Measurements from ENCODE around the gene BIN1.

Gene BIN1

GRCh38 chr2:127103243-127104165 is 3.5 kb downstream of the BIN1 start:
- DNase-seq (ENCODE audit: low spot score): no peak

GRCh38 chr2:127102521-127103242 is 4.3 kb downstream of the BIN1 start:
- DNase-seq (ENCODE audit: low spot score): no peak

GRCh38 chr2:127101756-127102477 is 5.0 kb downstream of the BIN1 start:
- no peak for DNase-seq (ENCODE audit: low spot score)

GRCh38 chr2:127101048-127101611 is 5.8 kb downstream of the BIN1 start:
- no peak for DNase-seq (ENCODE audit: low spot score)

- DNase-seq (ENCODE audit: low spot score): peak; percentile 79
These were observed 6.5 kb downstream of the BIN1 start for GRCh38 chr2:127100251-127101047.

- no peak for DNase-seq (ENCODE audit: low spot score)
These were observed 8.2 kb downstream of the BIN1 start for GRCh38 chr2:127098711-127099110.

GRCh38 chr2:127097841-127098651 is 8.9 kb downstream of the BIN1 start:
- DNase-seq (ENCODE audit: low spot score): no peak

- no peak for DNase-seq (ENCODE audit: low spot score)
These were observed 9.5 kb downstream of the BIN1 start for GRCh38 chr2:127097471-127097765.

GRCh38 chr2:127096718-127097470 is 10.1 kb downstream of the BIN1 start:
- no peak for DNase-seq (ENCODE audit: low spot score)

GRCh38 chr2:127096280-127096679 is 10.7 kb downstream of the BIN1 start:
- DNase-seq (ENCODE audit: low spot score): no peak

GRCh38 chr2:127095784-127096183 is 11.2 kb downstream of the BIN1 start:
- no peak for DNase-seq (ENCODE audit: low spot score)

GRCh38 chr2:127095367-127095641 is 11.7 kb downstream of the BIN1 start:
- no peak for DNase-seq (ENCODE audit: low spot score)

- DNase-seq (ENCODE audit: low spot score): peak; percentile 59
These were observed 12.2 kb downstream of the BIN1 start for GRCh38 chr2:127094509-127095366.

- no peak for DNase-seq (ENCODE audit: low spot score)
These were observed 13.2 kb downstream of the BIN1 start for GRCh38 chr2:127093648-127094210.

- DNase-seq (ENCODE audit: low spot score): peak; percentile 58
These were observed 13.9 kb downstream of the BIN1 start for GRCh38 chr2:127092901-127093516.

GRCh38 chr2:127092306-127092705 is 14.6 kb downstream of the BIN1 start:
- DNase-seq (ENCODE audit: low spot score): no peak

GRCh38 chr2:127091886-127092285 is 15.1 kb downstream of the BIN1 start:
- no peak for DNase-seq (ENCODE audit: low spot score)

GRCh38 chr2:127091148-127091547 is 15.8 kb downstream of the BIN1 start:
- DNase-seq (ENCODE audit: low spot score): no peak
